NCI-H187 treated with DMSO at 0.1 percent for 48 hours (cell line): ENCODE data around the gene RPS26.

Experiments
- DNase-seq: peaks from one replicate; lab custom pipeline; 2025; lab: John Stamatoyannopoulos, UW

The RPS26 gene

GRCh38 chr12:56078931-56079722, 37.4 kb downstream of the RPS26 start:
- DNase-seq: no peak

DNA sequence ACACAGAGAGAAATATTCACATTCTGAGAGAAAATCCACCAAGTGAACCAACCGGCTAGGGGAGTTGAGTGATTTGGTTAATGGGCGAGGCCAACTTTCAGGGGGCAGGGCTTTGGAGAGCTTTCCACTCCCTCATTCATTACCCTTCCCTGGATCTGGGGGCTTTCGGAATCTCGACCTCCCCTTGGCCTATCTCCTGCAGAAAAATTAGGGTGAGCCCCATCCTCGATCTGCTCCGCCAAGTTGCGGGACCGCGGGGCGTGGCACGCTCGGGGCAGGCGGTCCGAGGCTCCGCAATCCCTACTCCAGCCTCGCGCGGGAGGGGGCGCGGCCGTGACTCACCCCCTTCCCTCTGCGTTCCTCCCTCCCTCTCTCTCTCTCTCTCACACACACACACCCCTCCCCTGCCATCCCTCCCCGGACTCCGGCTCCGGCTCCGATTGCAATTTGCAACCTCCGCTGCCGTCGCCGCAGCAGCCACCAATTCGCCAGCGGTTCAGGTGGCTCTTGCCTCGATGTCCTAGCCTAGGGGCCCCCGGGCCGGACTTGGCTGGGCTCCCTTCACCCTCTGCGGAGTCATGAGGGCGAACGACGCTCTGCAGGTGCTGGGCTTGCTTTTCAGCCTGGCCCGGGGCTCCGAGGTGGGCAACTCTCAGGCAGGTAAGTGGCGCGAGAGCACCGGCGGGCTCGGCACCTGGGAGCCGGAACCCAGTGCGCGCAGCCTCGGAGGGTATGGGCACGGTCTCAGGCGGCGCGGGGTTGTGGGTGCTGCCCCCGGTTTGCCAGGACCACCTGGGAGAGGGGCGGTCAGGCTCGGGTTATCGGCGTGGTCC, 38.2 kb downstream of the RPS26 start, which contains the start of gene ERBB3:
Gene ERBB3 (plus strand): TSS at position 443 of the 833 bp plus-strand sequence. CDS start 136 bp downstream, at position 579.
- no peak for DNase-seq

GRCh38 chr12:56080556-56081138, 38.9 kb downstream of the RPS26 start:
- no peak for DNase-seq

DNA sequence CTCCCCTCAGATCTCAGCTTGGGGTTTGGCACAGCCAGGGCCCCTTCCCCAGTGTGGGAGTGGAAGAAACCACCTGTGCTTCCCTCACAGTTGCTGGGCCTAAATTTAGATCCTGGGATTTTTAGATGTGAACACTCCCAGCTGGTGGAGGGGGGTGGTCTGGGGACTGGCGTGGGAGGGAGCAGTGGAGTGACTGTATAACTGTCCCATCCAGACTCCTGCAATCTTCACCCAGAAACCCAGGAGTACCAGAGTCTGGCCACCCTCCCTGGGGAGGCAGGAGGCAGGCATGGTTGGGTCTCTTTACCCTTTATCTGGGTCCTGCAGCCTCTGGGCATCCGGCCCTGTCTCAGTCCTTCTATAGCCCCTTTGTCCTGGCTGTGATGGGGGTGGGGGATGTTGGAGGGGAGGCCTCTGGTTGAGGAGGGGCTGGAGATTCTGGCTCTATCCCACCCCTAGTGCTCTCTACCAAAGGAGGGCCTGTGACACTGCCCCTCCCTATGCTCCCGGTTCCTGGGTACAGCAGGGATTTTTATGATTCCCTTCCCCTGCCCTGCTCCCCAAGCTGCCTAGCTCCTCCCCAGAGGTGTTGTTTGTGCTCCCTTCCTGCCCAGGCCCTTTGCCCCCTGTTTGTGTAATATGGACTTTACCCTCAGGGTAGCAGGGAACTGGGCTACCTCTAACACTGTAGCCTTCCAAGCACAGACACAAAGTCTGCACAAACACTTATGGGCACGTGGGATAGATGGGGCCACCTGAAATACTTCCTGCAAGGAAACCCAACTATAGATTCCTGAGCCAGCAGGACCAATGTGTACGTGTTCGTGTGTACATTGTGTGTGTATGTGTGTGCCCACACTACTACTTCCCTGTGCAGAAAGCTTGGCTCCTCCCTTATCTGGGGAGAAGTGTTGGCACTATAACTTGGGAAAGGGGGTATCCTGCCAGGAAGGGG, 40.0 kb downstream of the RPS26 start:
- no peak for DNase-seq

DNA sequence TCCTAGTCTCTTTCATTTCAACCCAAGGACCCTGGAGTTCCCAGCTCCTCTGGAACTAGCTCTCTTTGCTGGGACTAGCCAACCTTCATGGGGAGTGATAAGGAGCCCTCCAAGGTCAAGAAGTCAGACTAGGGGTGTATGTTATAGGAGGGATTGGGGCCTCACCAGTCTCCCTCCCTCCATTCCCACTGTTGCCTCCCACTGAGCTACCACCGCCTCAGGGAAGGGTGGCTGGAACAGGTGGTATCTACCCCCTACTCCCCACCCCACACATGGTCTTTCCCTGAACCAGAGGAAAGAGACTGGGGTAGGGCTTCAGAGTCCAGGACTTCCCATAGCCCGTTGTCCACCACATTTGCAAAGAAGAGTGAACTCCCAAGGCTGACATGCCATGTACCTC, 40.7 kb downstream of the RPS26 start:
- DNase-seq: no peak

- no peak for DNase-seq
Measured at GRCh38 chr12:56082967-56083366, 41.2 kb downstream of the RPS26 start.

DNA sequence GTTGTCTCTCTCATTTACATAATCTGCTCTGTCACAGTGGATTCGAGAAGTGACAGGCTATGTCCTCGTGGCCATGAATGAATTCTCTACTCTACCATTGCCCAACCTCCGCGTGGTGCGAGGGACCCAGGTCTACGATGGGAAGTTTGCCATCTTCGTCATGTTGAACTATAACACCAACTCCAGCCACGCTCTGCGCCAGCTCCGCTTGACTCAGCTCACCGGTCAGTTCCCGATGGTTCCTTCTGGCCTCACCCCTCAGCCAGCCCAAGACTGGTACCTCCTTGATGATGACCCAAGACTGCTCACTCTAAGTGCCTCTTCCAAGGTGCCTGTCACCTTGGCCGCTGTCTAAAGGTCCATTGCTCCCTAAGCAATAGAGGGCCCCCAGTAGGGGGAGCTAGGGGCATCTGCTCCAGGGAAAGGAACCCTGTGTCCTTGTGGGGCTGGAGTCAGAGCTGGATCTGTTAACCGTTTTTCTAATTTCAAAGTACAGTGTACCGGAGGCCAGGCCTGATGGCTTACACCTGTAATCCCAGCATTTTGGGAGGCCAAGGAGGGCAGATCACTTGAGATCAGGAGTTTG, 43.3 kb downstream of the RPS26 start:
- no peak for DNase-seq

DNA sequence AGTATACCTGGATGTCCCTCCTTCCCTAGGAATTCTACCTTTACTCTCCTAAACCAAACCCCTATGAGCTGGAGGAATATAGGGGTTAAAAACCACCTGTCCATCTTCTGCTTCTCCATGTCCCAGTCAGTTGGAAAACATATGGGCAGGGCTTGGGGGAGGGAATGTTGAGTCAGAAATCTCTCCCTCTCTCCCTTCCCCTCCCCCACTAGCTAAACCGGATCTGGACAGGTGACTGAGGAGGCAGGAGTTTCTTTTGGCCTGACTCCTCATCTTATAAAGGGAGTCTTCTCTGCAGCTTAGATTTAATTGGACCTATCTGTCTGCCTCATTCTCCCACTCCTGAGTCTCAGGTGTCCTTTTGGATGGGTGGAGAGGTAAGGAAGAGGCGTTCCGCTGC, 44.4 kb downstream of the RPS26 start:
- no peak for DNase-seq

DNA sequence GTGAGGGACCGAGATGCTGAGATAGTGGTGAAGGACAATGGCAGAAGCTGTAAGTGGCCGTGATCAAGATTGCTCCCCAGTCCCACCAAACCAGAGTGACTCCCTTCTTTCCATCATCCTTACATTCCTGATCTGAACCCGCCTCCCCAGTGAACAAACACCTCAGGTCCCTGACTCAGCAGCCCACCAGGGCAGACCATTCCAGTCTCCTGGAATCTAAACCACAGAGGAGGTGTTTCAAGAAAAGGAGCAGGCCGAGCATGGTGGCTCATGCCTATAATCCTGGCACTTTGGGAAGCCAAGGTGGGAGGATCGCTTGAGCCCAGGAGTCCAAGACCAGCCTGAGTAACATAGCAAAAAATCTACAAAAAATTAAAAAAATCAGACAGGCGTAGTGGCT, 44.9 kb downstream of the RPS26 start:
- no peak for DNase-seq

DNA sequence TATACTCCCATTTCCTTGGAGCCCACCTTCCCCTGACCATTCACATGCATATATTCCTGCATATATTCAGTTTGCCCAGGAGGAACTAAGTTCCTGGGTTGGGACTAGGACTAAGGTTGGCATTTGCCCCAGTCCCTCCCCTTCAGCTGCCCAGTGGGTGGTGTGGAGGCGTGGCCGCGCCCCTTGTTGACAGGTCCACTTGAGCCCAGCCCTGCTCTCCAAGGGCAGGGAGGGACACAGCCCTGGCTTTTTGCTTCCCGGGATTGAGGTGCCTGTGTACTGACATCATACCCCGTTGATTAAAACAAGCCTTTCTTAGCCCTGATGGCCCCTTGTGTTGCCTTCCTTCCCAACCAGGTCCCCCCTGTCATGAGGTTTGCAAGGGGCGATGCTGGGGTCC, 45.5 kb downstream of the RPS26 start:
- no peak for DNase-seq
